ENCODE results near the gene TCF25.

GRCh38 chr16:89952049-89952448, 78.7 kb downstream of the TCF25 start:
- no peak for TF ChIP-seq POLR2A (IDR thresholded peaks at IDR 0.05)
- TF ChIP-seq, protein P1, sequence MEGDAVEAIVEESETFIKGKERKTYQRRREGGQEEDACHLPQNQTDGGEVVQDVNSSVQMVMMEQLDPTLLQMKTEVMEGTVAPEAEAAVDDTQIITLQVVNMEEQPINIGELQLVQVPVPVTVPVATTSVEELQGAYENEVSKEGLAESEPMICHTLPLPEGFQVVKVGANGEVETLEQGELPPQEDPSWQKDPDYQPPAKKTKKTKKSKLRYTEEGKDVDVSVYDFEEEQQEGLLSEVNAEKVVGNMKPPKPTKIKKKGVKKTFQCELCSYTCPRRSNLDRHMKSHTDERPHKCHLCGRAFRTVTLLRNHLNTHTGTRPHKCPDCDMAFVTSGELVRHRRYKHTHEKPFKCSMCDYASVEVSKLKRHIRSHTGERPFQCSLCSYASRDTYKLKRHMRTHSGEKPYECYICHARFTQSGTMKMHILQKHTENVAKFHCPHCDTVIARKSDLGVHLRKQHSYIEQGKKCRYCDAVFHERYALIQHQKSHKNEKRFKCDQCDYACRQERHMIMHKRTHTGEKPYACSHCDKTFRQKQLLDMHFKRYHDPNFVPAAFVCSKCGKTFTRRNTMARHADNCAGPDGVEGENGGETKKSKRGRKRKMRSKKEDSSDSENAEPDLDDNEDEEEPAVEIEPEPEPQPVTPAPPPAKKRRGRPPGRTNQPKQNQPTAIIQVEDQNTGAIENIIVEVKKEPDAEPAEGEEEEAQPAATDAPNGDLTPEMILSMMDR (IDR thresholded peaks at IDR 0.05), result no peak

Measured in esophagus squamous epithelium (tissue), 4 donors.